ENCODE measurements around the gene HS6ST3.

DNA sequence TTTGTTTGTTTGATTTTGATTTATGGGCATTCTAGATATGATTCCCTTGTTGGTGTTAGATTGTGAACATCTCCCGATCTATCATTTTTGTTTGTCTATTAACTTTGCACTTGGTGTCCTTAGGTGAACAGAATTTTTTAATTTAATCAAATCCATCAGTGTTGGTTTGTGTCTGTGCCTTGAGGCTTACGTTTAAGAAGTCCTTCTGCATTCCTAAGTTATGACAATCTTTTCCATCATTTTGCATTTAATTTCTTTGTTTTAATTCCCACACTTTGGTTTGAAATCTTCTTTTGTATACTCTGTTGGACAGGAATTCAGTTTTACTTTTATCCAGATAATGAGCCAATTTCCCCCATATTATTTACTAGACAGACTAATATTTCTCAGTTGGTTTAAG, 421.7 kb downstream of the HS6ST3 start:
- TF ChIP-seq, protein P1, sequence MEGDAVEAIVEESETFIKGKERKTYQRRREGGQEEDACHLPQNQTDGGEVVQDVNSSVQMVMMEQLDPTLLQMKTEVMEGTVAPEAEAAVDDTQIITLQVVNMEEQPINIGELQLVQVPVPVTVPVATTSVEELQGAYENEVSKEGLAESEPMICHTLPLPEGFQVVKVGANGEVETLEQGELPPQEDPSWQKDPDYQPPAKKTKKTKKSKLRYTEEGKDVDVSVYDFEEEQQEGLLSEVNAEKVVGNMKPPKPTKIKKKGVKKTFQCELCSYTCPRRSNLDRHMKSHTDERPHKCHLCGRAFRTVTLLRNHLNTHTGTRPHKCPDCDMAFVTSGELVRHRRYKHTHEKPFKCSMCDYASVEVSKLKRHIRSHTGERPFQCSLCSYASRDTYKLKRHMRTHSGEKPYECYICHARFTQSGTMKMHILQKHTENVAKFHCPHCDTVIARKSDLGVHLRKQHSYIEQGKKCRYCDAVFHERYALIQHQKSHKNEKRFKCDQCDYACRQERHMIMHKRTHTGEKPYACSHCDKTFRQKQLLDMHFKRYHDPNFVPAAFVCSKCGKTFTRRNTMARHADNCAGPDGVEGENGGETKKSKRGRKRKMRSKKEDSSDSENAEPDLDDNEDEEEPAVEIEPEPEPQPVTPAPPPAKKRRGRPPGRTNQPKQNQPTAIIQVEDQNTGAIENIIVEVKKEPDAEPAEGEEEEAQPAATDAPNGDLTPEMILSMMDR (IDR thresholded peaks at IDR 0.05; ENCODE audit: low read length), result no peak
- TF ChIP-seq EZH2 (IDR thresholded peaks at IDR 0.05; ENCODE audit: borderline replicate concordance, low read length), result no peak

Data from OCI-LY1 (cell line).